Right lobe of liver (tissue), 4 donors: ENCODE data around the gene EHD4.

Experiments used
- CTCF ChIP-seq, 4 donors: fragments of 200-600 bp in 3 of 4; fragments of 450-650 bp in 1 of 4; IDR thresholded peaks; one replicate each; pipeline versions ENCODE4 v1.5.1 to v1.8.0; 2016 to 2022; ENCODE audit warnings: antibody characterized with exemption in 4 of 4, mild to moderate bottlenecking in 2 of 4
- POLR2A ChIP-seq: fragments of 450-650 bp; IDR thresholded peaks from one replicate; pipeline ENCODE4 v1.6.1; 2017; ENCODE audit warnings: antibody characterized with exemption, mild to moderate bottlenecking
- donor health status: DM: no; HTN: no; CAD: no.
- donor health status: DM: no; HTN: no; CAD: no.
- donor health status: DM: no; HTN: yes; CAD: no.

GRCh38 chr15:41858756-41859155 is 113.6 kb downstream of the EHD4 start:
- TF ChIP-seq CTCF (IDR thresholded peaks at IDR 0.05) (no peak), POLR2A (no peak)
